Medulla oblongata (tissue), 1 donor: ENCODE data around the gene UGT1A9.

Source experiments
- DNase-seq: peaks from one replicate; pipeline ENCODE4 v3.0.0-alpha.2; 2015; ENCODE audit errors: extremely low spot score

UGT1A9 gene

GRCh38 chr2:233758849-233759248 lies 87.2 kb downstream of the UGT1A9 start:
- DNase-seq, result no peak

GRCh38 chr2:233760043-233760442 lies 88.3 kb downstream of the UGT1A9 start, which contains the start of gene UGT1A1:
UGT1A1 (plus strand) TSS chr2:233760270; CDS start chr2:233760288, 18 bp downstream.
- DNase-seq, result no peak

- no peak for DNase-seq
These were observed 89.5 kb downstream of the UGT1A9 start for GRCh38 chr2:233761040-233761769.

DNA sequence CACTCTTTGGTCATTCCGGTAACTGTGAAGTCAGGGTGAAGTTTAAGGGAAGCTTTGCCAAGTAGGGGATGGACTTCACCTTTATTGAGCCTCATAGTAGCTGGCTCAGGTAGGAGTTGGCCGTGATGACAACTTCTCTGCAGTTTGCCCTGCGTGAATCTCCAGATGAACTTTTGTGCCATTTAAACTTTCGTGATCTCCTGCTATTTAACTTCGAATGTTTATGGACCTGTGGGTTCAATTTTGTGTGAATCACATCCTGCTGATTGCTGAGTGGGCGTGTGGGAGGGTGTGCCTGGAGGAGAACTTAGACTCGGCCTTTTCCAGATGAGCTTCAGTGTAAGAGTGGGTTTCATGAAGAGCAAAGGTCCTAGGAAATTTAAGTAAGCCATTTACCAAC lies 92.6 kb downstream of the UGT1A9 start:
- no peak for DNase-seq

- no peak for DNase-seq
These were observed 93.1 kb downstream of the UGT1A9 start for GRCh38 chr2:233764761-233765160.

DNA sequence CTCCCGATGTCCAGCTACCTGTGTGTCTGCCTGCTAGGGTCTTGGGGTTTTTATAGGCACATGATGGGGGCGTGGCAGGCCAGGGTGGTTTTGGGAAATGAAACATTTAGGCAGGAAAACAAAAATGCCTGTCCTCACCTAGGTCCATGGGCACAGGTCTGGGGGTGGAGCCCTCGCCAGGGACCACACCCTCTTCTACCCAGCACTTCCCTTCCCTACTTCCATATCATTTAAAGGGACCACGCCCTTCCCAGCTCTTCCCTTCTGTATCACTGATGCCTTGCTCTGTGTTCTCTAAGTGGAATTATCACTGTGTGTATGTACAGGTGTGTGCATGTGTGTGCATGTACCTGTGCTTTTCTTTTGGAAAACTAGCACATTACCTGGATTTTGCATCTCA lies 94.7 kb downstream of the UGT1A9 start:
- DNase-seq, result no peak

DNA sequence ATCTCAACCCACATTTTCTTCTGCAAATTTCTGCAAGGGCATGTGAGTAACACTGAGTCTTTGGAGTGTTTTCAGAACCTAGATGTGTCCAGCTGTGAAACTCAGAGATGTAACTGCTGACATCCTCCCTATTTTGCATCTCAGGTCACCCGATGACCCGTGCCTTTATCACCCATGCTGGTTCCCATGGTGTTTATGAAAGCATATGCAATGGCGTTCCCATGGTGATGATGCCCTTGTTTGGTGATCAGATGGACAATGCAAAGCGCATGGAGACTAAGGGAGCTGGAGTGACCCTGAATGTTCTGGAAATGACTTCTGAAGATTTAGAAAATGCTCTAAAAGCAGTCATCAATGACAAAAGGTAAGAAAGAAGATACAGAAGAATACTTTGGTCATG lies 96.4 kb downstream of the UGT1A9 start:
- no peak for DNase-seq

DNA sequence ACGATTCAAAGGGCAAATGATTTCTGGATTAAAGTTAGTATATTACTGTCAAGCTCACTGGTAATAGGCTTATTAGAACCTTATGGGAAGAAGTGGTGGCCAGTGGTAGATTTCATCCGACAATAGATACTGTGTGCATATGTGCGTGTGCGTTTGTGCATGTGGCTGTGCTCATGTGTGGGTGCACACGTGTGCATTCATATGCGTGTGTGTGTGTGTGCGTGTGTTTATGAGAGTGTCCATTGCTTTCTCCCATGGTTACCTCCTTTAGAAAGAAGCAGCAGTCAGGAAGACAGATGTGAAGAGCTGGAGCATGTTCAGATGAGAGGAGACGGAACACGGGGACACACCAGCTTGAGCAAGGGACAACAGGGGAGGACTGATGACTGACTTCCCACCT lies 97.6 kb downstream of the UGT1A9 start:
- DNase-seq, result no peak

DNA sequence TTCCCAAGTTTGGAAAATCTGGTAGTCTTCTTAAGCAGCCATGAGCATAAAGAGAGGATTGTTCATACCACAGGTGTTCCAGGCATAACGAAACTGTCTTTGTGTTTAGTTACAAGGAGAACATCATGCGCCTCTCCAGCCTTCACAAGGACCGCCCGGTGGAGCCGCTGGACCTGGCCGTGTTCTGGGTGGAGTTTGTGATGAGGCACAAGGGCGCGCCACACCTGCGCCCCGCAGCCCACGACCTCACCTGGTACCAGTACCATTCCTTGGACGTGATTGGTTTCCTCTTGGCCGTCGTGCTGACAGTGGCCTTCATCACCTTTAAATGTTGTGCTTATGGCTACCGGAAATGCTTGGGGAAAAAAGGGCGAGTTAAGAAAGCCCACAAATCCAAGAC lies 100.5 kb downstream of the UGT1A9 start:
- no peak for DNase-seq

DNA sequence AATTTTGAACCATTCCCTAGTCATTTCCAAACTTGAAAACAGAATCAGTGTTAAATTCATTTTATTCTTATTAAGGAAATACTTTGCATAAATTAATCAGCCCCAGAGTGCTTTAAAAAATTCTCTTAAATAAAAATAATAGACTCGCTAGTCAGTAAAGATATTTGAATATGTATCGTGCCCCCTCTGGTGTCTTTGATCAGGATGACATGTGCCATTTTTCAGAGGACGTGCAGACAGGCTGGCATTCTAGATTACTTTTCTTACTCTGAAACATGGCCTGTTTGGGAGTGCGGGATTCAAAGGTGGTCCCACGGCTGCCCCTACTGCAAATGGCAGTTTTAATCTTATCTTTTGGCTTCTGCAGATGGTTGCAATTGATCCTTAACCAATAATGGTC lies 100.9 kb downstream of the UGT1A9 start:
- no peak for DNase-seq

- no peak for DNase-seq
These were observed 102.2 kb downstream of the UGT1A9 start for GRCh38 chr2:233773854-233774253.

GRCh38 chr2:233775414-233775813 lies 103.7 kb downstream of the UGT1A9 start:
- DNase-seq, result no peak

GRCh38 chr2:233778030-233778429 lies 106.3 kb downstream of the UGT1A9 start, which contains the start of gene MROH2A:
MROH2A (plus strand) TSS chr2:233778330; CDS start chr2:233779359, 1,029 bp downstream.
- no peak for DNase-seq

GRCh38 chr2:233779722-233780121 lies 108.0 kb downstream of the UGT1A9 start:
- DNase-seq, result no peak

- no peak for DNase-seq
These were observed 109.1 kb downstream of the UGT1A9 start for GRCh38 chr2:233780771-233781170.

- no peak for DNase-seq
These were observed 117.9 kb downstream of the UGT1A9 start for GRCh38 chr2:233789554-233789953.

GRCh38 chr2:233791151-233791882 lies 119.6 kb downstream of the UGT1A9 start:
- no peak for DNase-seq

DNA sequence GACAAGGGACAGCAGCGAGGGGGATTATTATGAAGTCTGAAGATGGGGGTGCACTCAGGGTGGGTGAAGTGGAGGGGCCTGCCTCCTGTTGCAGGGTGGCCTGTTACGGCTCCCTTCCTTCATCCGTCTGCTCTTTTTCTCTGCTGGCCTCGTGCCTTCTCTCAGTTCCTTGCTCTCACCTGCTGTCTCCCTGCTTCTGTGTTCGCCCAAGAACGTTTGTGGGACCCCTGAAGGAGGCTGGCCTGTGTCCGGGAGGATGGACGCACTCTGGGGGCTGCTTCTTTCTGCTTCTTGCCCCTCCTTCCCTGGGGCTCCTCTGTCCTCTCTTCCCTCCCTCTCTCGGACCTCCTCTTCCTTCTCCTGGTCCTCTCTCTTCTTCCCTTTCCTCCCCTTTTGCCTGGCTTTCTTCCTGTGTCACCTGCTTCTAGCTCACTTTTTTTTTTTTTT lies 120.2 kb downstream of the UGT1A9 start:
- DNase-seq, result no peak

DNA sequence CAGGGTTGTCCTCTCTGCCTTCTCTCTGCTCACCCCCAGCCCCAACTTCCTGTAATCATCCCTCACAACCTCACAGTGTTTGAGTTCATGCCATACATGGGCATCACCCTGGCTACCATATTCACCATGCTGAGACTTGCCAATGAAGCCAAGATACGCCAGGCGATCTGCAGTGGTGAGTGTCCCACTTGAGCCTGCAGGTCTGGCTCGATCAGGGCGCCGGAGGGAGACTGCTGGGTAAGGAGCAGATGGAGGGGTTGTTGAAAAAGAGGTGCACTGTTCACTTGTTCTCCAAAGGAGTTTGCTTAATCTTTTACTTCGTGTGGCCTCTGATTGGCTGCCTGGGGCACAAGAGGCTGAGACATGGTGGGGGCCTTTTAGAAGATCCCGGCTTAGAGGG lies 121.0 kb downstream of the UGT1A9 start:
- no peak for DNase-seq

- DNase-seq, result no peak
These were observed 121.9 kb downstream of the UGT1A9 start for GRCh38 chr2:233793465-233794127.

GRCh38 chr2:233794128-233794658 lies 122.5 kb downstream of the UGT1A9 start:
- DNase-seq, result no peak

- no peak for DNase-seq
These were observed 124.1 kb downstream of the UGT1A9 start for GRCh38 chr2:233795735-233796171.
